Measurements from ENCODE around the gene SMARCC1. TPM values are rescaled to one million over a fixed set of nuclear protein-coding genes. Genes with fewer than 3 reads are reported as not detected.

Gene SMARCC1
- polyA plus RNA-seq, 4 donors: 109 to 127 (median 124) TPM

- DNase-seq (ENCODE audit: low read depth in 4 of 4, low spot score in 2 of 4): no peak
These were observed 70.1 kb downstream of the SMARCC1 start for GRCh38 chr3:47711596-47711995.

DNA sequence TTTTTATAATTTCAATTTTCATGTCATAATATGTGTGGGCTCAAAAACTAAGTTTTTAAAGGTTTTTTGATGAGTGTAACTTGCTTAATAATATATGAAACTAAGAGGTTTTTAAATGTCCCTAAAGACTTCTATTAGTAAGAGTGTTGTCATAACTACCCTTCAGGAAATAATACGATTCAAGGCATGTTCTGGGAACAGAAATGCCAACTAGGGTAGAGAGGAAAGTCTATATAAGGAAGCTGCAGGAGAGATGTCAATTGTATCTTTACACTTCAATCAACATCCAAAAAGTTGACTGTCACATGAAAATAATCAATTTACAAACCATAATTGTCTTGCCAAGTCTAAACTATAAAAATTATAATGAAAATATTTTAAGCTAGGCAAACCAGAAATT lies 76.3 kb downstream of the SMARCC1 start:
- DNase-seq (ENCODE audit: low read depth in 4 of 4, low spot score in 2 of 4): no peak

DNA sequence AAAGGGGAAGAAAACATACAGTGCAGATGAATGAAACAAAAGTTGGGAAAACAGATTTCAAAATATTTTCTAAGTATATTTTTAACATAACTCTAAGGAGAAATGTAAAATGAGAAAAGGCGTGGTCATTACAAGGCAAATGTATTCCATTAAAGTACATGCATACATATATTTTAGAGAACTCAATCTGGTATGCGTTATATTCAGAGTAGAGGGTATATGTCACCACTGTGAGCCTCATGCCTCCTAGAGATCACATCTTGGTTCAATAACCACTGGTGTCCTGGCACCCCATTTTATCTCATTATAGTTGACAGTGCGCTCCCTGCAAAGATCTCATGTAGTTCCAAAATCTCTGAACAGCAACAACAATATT lies 77.5 kb downstream of the SMARCC1 start:
- no peak for DNase-seq (ENCODE audit: low read depth in 4 of 4, low spot score in 2 of 4)

DNA sequence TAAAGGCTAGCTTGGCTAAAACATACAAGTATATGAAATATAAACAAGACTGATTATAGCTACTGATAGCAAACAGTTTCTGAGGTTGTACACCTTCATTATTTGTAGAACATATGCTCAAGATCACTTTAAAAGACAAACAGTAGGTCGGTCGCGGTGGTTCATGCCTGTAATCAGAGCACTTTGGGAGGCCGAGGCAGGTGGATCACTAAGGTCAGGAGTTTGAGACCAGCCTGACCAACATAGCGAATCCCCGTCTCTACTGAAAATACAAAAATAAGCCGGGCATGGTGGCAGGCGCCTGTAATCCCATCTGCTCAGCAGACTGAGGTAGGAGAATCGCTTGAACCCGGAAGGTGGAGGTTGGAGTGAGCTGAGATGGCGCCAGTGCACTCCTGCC lies 80.3 kb downstream of the SMARCC1 start:
- DNase-seq (ENCODE audit: low read depth in 4 of 4, low spot score in 2 of 4): no peak

DNA sequence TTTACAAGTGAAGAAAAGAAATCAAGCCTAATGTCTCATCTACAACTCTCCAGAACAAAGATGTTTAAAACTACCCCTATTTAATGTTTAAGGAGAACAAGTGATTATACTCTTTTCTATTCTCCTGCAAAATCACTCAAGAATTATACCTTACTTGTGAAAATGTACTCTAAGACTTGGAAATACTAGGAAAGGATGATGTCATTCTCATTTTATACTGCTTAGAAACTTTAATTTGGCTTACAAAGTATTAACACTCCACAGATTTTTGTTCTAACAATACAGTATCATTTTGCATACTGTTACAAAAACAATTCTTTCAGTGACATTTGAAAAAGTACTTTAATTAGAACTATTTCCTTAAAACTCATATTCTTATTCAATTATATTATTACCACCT lies 89.5 kb downstream of the SMARCC1 start:
- DNase-seq (ENCODE audit: low read depth in 4 of 4, low spot score in 2 of 4): no peak

GRCh38 chr3:47688488-47688887 lies 93.2 kb downstream of the SMARCC1 start:
- no peak for DNase-seq (ENCODE audit: low read depth in 4 of 4, low spot score in 2 of 4)

DNA sequence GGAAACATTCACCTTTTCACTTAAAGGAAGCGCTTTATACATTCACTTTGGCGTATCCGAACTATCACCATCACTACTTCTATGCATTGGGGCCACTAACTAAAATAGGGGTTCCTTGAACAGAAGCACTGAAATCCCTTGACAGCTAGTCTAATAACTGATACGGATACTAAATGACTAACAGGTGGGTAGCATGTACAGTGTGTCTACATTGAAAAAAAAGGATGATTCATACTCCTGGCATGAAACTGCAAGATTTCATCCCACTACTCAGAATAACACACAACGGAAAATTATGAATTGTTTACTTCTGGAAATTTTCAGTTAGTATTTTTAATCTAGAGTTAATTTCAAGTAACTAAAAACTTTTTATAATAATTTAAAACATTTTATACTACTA lies 96.7 kb downstream of the SMARCC1 start:
- no peak for DNase-seq (ENCODE audit: low read depth in 4 of 4, low spot score in 2 of 4)

GRCh38 chr3:47681016-47681415 lies 100.7 kb downstream of the SMARCC1 start:
- DNase-seq (ENCODE audit: low read depth in 4 of 4, low spot score in 2 of 4): no peak

- DNase-seq (ENCODE audit: low read depth in 4 of 4, low spot score in 2 of 4): no peak
These were observed 103.0 kb downstream of the SMARCC1 start for GRCh38 chr3:47678446-47679338.

DNA sequence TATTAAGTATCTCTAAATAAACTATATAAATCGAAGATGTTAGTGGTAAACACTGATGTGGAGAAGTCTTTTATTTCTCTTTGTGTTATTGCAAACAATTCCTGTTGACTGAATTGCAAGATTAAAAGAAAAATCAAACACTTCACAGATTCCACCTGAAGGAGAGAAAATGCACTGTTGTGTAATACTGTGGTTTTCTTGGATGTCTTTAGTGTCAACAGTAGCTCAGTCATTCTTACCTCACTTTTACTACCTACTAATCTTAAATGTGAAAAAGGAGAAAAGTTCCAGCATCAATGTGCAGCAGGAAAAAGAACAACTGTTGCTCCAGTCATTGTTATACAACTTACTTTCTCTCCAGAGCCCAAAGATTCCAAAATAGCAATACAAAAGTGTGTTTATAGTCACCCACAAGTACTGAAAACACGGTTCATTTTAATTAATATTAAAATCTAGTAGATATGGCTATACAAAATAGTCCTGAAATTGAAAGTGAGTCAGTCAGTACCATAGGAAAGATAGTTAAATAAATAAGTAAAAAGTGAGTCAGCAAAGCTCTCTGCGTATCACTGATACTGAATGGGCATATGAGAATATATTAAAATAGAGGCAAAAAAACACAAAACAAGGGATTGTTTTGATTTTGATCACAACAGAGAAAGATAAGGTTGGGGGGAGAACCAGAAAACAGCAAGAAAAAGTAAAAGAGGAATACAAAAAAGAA lies 112.5 kb downstream of the SMARCC1 start:
- no peak for DNase-seq (ENCODE audit: low read depth in 4 of 4, low spot score in 2 of 4)

- DNase-seq (ENCODE audit: low read depth in 4 of 4, low spot score in 2 of 4): no peak
These were observed 115.6 kb downstream of the SMARCC1 start for GRCh38 chr3:47666118-47666517.

- DNase-seq (ENCODE audit: low read depth in 4 of 4, low spot score in 2 of 4): no peak
These were observed 117.2 kb downstream of the SMARCC1 start for GRCh38 chr3:47664519-47664918.

GRCh38 chr3:47663630-47664240 lies 118.0 kb downstream of the SMARCC1 start:
- DNase-seq (ENCODE audit: low read depth in 4 of 4, low spot score in 2 of 4): no peak

- DNase-seq (ENCODE audit: low read depth in 4 of 4, low spot score in 2 of 4): no peak
These were observed 120.5 kb downstream of the SMARCC1 start for GRCh38 chr3:47661121-47661752.

DNA sequence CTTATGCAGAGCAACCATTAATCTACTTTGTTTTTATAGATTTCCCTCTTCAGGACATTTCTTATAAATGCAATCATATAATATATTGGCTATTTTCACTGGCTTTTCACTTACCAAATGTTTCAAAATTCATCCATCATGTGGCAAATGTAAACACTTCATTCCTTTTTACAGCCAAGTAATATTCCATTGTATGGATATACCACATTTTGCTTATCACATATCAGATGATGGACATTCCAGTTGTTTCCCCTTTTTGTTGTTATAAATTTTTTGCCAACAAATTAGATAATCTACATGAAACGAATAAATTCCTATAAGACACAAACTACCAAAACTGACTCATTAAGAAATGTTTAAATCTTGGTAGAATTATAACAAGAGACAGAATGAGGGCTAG lies 123.2 kb downstream of the SMARCC1 start:
- DNase-seq (ENCODE audit: low read depth in 4 of 4, low spot score in 2 of 4): no peak

GRCh38 chr3:47652142-47652541 lies 129.6 kb downstream of the SMARCC1 start:
- DNase-seq (ENCODE audit: low read depth in 4 of 4, low spot score in 2 of 4): no peak

DNA sequence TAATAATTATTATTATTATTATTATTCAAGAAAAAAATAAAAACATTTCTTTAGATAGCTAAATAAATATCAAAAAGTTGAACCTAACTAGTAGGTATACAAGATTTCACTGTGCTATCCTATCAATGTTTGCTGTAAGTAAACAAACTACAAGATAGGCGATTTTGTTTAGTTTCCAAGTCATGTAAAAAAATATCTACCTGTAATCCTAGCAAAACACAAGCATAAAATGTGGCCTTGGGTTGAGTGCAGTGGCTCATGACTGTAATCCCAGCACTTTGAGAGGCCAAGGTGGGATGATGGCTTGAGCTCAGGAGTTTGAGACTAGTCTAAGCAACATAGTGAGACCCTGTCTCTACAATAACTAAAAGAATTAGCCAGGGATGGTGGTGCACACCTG lies 131.4 kb downstream of the SMARCC1 start:
- no peak for DNase-seq (ENCODE audit: low read depth in 4 of 4, low spot score in 2 of 4)

DNA sequence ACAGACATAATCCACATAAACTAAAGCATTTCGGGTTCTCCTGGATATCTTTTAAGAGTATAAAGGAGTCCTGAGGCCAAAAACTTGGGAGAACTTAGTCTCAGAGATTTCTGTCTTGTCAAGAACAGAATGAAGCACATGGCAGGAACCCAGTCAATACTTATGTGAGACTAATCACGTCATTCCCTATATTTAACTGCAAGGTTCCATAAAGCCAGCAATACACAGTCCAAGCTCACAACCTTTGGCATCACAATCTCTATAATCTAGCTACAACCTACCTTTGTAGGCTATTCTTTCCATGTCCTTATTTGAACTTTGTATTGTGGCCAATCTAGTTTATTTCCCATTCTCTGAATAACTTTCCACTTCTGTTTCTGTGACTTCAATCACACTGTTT lies 134.1 kb downstream of the SMARCC1 start:
- DNase-seq (ENCODE audit: low read depth in 4 of 4, low spot score in 2 of 4): no peak

- no peak for DNase-seq (ENCODE audit: low read depth in 4 of 4, low spot score in 2 of 4)
These were observed 135.3 kb downstream of the SMARCC1 start for GRCh38 chr3:47646362-47646761.

DNA sequence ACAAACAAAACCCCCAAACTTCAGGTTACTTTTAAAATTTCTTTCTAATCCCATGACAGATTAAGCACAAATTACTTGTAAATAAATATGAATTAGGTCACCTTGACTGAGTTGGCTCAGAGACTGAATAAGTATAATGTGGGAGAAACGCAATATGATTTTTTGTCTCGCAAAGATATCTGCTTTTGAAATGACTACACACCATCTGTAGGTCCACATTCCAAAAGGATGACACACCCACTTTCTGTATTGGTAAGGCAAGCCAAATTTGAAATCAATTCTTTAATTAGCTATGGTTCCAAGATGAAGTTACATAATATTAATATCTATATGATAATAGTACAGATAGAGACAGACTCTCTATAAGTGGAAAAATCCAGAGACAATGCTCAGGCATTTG lies 136.1 kb downstream of the SMARCC1 start:
- DNase-seq (ENCODE audit: low read depth in 4 of 4, low spot score in 2 of 4): no peak

DNA sequence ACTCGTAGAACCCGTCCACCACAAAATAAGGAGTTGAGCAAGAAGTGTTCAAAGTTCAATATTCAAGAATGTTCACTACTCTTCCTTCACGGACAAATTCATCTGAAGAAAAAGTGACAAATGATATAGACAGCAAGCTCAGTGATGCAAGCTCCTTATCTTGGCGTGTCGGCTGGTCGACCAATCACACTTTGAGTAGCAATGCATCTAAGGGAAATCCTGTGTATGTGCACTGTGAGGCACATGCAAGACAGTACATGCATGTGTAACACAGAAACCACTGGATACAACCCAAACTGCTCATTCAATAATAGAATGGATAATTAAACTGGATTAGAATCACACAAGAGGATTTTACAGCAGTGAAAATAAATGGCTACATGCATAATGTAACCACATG lies 138.6 kb downstream of the SMARCC1 start:
- no peak for DNase-seq (ENCODE audit: low read depth in 4 of 4, low spot score in 2 of 4)

All from left renal cortex interstitium (tissue), 4 donors.